Measurements from ENCODE around the gene FEZ2. TPM values are rescaled to one million over a fixed set of nuclear protein-coding genes. Genes with fewer than 3 reads are reported as not detected.
"Not testable (repeated sequence)": the region's sequence is repeated elsewhere in the genome, so short reads cannot be mapped to it uniquely, and the experiment has no call there.

The FEZ2 gene
- total and polyA plus RNA-seq, 2 of the 13 experiments (the other 11 are each of a cell fraction or from before 2014, with no cell fraction given) = 42.5 to 59.1 TPM

DNA sequence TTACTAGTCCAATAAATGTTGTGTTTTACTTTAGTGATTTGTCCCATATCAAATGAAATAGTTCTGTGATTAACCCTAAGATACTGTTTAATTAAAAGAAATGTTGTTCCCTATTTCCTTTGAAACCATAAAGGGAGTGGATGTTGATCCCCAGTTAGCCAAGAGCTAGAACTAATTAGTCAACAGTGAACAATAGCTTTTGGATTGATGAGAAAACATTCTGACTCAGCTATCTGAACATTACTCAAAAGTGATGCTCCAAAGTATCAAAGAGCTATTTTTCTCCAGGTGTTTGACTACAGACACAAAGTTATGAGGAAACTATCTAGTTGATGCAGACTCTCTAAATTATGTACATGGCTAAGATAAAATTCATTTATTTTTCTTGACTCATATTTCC lies 7.3 kb upstream of the FEZ2 start:
- intact Hi-C loops (cut with micrococcal nuclease; ENCODE audit: unreplicated experiment) = no loop called here
- Histone ChIP-seq H3K4me2 (ENCODE audit: low read depth, low read length) (no peak overlapping the region), H3K27me3 (ENCODE audit: control insufficient read depth in 1 of 2, insufficient read depth in 2 of 2, low read length in 2 of 2) (0 out of 5 replicates have a peak, but pooled peaks cover 0 to 2% of the 10 kb centered on the region in 2 experiments), H2AFZ (ENCODE audit: low read length) (no peak overlapping the region), H3K4me1 (ENCODE audit: insufficient read depth, low read length) (no peaks in the 10 kb centered on the region), H3K9ac (ENCODE audit: insufficient read depth, low read depth, low read length) (no peak overlapping the region), H4K20me1 (ENCODE audit: insufficient read depth, low read length) (no peaks in the 10 kb centered on the region), H3K9me3 (ENCODE audit: low read length) (no peaks in the 10 kb centered on the region), H3K27ac (ENCODE audit: extremely low read length, insufficient read depth, low read length) (no peak overlapping the region), H3K4me3 (replicated peaks in 1 of 3; ENCODE audit: insufficient read depth in 1 of 3, low read depth in 2 of 3, low read length in 3 of 3) (no peak overlapping the region), H3K36me3 (replicated peaks in 1 of 2; ENCODE audit: control insufficient read depth in 1 of 2, insufficient read depth in 2 of 2, low read length in 2 of 2) (no peaks in the 10 kb centered on the region), H3K79me2 (ENCODE audit: insufficient read depth, low read length) (no peaks in the 10 kb centered on the region)
- in situ Hi-C loops (cut with HindIII; ENCODE audit: extremely low pct_ligation_motif_present, low pct_unique_long_range_greater_than_20kb) = no loop called here
- DNase-seq (ENCODE audit: low spot score) = no peak
- ChIA-PET CTCF (ENCODE audit: low intra/inter-chr PET ratio, low total read pairs) (no interaction called here), POLR2A (no interaction called here)
- TF ChIP-seq, protein P1, sequence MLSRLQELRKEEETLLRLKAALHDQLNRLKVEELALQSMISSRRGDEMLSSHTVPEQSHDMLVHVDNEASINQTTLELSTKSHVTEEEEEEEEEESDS (CRISPR knock-in tag; IDR thresholded peaks at IDR 0.05; ENCODE audit: borderline replicate concordance) = no peak
- TF ChIP-seq JUN (CRISPR knock-in tag; IDR thresholded peaks at IDR 0.05) (no peak), MTA3 (CRISPR knock-in tag; IDR thresholded peaks at IDR 0.05) (no peak)
- BruUV-seq (replicated peaks) = no TSS peak
- no peak for ATAC-seq
- FAIRE-seq = no peak

DNA sequence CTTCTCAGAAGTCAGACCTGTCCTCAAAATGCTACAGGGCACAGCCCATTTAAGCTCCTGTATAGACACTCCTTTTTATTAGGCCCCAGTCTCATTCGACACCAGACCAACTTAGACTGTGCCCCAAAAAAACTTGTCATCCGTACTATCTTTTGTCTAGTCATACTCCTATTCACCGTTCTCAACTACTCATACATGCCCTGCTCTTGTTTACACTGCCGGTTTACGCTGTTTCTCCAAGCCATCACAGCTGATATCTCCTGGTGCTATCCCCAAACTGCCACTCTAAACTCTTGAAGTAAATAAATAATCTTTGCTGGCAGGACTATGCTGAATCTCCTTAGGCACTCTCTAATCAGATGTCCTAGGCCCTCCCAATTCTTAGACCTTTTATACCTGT lies 5.7 kb upstream of the FEZ2 start:
- FAIRE-seq; H3K79me2 ChIP-seq (ENCODE audit: insufficient read depth, low read length); H3K9ac ChIP-seq (ENCODE audit: insufficient read depth, low read depth, low read length); ATAC-seq; CTCF ChIA-PET (ENCODE audit: low intra/inter-chr PET ratio, low total read pairs); intact Hi-C loops (cut with micrococcal nuclease; ENCODE audit: unreplicated experiment); H3K9me3 ChIP-seq (ENCODE audit: low read length); H3K27me3 ChIP-seq (ENCODE audit: control insufficient read depth in 1 of 2, insufficient read depth in 2 of 2, low read length in 2 of 2); H4K20me1 ChIP-seq (ENCODE audit: insufficient read depth, low read length); H3K27ac ChIP-seq (ENCODE audit: extremely low read length, insufficient read depth, low read length); H3K4me3 ChIP-seq (replicated peaks in 1 of 3; ENCODE audit: insufficient read depth in 1 of 3, low read depth in 2 of 3, low read length in 3 of 3); H2AFZ ChIP-seq (ENCODE audit: low read length); H3K4me1 ChIP-seq (ENCODE audit: insufficient read depth, low read length); BruUV-seq (replicated peaks); in situ Hi-C loops (cut with HindIII; ENCODE audit: extremely low pct_ligation_motif_present, low pct_unique_long_range_greater_than_20kb); DNase-seq (ENCODE audit: low spot score); H3K36me3 ChIP-seq (replicated peaks in 1 of 2; ENCODE audit: control insufficient read depth in 1 of 2, insufficient read depth in 2 of 2, low read length in 2 of 2); H3K4me2 ChIP-seq (ENCODE audit: low read depth, low read length): not testable (repeated sequence)
- WGBS (ENCODE audit: low lambda C conversion rate) = 44% methylated on average over 5 of the region's 5 CpGs
- POLR2A ChIA-PET = interaction anchor here (0.6 kb wide), 1 partner anchor 19 kb away, joined by 3 read pairs; no protein-coding TSS in a partner anchor
